Measurements from ENCODE around the gene ULK4. TPM values are rescaled to one million over a fixed set of nuclear protein-coding genes. Genes with fewer than 3 reads are reported as not detected.

ULK4 gene
- total and polyA plus RNA-seq, 2 donors (not counting 1 experiment from before 2014, with no cell fraction given), result 9.1 to 9.7 TPM

DNA sequence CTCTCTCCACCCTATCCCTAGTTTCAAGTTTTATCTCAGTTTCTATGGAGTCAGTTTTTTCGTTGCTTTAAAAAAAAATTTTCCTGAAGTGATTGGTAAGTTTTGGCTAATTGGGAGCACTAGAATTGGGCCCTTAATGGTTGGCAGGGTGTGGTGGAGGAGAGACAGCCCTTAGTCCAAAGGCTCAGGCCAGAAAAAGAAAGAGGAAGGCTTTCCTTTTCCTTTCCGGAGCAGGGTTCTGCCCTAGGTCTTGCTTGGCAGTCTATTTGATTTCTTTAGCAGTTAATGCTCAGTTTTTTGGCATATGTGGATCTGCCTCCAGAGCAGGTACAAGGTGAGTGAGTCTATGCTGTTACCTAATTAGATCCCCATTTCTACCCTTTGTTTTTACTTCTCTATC, 739.9 kb downstream of the ULK4 start:
- Histone ChIP-seq H3K79me2 (ENCODE audit: control insufficient read depth, insufficient read depth, low read length) (peaks cover 79% of the 10 kb centered on the region), H3K4me2 (ENCODE audit: extremely low read depth, insufficient read depth, low read length) (no peak overlapping the region), H3K9me3 (ENCODE audit: control insufficient read depth, insufficient read depth, low read depth, low read length) (no peaks in the 10 kb centered on the region), H3K27me3 (ENCODE audit: control insufficient read depth, insufficient read depth, low read length) (no peaks in the 10 kb centered on the region), H2AFZ (ENCODE audit: low read length) (no peak overlapping the region), H3K27ac (ENCODE audit: insufficient read depth, low read length) (no peak overlapping the region), H3K9ac (ENCODE audit: insufficient read depth, low read length) (no peak overlapping the region), H3K36me3 (ENCODE audit: control insufficient read depth, insufficient read depth, low read length) (peaks cover 16% of the 10 kb centered on the region), H4K20me1 (ENCODE audit: control insufficient read depth, extremely low read depth, insufficient read depth, low read length) (peaks cover 6% of the 10 kb centered on the region), H3K4me1 (ENCODE audit: control insufficient read depth, extremely low read depth, insufficient read depth, low read length) (peaks cover 6% of the 10 kb centered on the region), H3K4me3 (replicated peaks in 1 of 4; ENCODE audit: control extremely low read depth in 1 of 4, insufficient read depth in 1 of 4, low read depth in 3 of 4, low read length in 4 of 4) (no peak overlapping the region)
- DNase-seq (ENCODE audit: low read depth in 2 of 2), result no peak
- no peak for TF ChIP-seq EZH2 (IDR thresholded peaks at IDR 0.05; ENCODE audit: low read length, missing control alignments)
- TF ChIP-seq, protein P1, sequence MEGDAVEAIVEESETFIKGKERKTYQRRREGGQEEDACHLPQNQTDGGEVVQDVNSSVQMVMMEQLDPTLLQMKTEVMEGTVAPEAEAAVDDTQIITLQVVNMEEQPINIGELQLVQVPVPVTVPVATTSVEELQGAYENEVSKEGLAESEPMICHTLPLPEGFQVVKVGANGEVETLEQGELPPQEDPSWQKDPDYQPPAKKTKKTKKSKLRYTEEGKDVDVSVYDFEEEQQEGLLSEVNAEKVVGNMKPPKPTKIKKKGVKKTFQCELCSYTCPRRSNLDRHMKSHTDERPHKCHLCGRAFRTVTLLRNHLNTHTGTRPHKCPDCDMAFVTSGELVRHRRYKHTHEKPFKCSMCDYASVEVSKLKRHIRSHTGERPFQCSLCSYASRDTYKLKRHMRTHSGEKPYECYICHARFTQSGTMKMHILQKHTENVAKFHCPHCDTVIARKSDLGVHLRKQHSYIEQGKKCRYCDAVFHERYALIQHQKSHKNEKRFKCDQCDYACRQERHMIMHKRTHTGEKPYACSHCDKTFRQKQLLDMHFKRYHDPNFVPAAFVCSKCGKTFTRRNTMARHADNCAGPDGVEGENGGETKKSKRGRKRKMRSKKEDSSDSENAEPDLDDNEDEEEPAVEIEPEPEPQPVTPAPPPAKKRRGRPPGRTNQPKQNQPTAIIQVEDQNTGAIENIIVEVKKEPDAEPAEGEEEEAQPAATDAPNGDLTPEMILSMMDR (conservative IDR thresholded peaks at IDR 0.05 in 1 of 2, IDR thresholded peaks at IDR 0.05 in 1 of 2; ENCODE audit: low read depth in 1 of 2, low read length in 2 of 2), result no peak

DNA sequence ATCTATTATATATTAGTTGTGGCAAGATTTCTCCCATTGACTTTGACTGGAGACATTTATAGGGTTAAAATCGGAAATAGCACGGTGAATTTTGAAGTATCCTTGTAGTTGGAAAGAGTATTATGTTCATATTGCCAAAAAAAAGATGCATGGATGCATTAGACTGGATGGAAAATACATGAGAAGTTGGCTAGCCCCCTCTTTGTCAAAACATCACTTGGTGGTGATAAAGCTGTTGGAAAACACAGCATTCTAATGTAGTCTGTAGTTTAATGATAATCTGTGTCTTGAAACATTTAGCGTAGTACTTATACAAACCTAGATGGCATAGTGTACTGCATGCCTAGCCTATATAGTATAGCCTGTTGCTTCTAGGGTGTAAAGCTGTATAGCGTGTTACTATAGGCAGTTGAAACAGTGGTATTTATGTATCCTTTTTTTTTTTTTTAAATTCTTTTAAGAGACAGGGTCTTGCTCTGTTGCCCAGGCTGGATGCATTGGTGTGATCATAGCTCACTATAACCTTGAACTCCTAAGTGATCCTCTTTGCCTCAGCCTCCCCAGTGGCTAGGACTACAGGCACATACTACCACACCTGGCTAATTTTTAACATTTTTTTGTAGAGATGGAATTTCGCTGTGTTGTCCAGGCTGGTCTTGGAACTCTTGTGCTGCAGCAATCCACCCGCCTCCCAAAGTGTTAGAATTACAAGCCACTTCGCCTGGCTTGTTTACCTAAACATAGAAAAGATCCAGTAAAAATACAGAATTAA, 740.8 kb downstream of the ULK4 start:
- Histone ChIP-seq H3K79me2 (ENCODE audit: control insufficient read depth, insufficient read depth, low read length) (peaks cover 88% of the 10 kb centered on the region), H3K9me3 (ENCODE audit: control insufficient read depth, insufficient read depth, low read depth, low read length) (no peaks in the 10 kb centered on the region), H3K36me3 (ENCODE audit: control insufficient read depth, insufficient read depth, low read length) (peaks cover 12% of the 10 kb centered on the region), H3K4me2 (ENCODE audit: extremely low read depth, insufficient read depth, low read length) (no peak overlapping the region), H3K27ac (ENCODE audit: insufficient read depth, low read length) (no peak overlapping the region), H4K20me1 (ENCODE audit: control insufficient read depth, extremely low read depth, insufficient read depth, low read length) (peaks cover 7% of the 10 kb centered on the region), H3K9ac (ENCODE audit: insufficient read depth, low read length) (no peak overlapping the region), H2AFZ (ENCODE audit: low read length) (no peak overlapping the region), H3K4me3 (replicated peaks in 1 of 4; ENCODE audit: control extremely low read depth in 1 of 4, insufficient read depth in 1 of 4, low read depth in 3 of 4, low read length in 4 of 4) (no peak overlapping the region), H3K27me3 (ENCODE audit: control insufficient read depth, insufficient read depth, low read length) (no peaks in the 10 kb centered on the region), H3K4me1 (ENCODE audit: control insufficient read depth, extremely low read depth, insufficient read depth, low read length) (peaks cover 6% of the 10 kb centered on the region)
- DNase-seq (ENCODE audit: low read depth in 2 of 2), result no peak
- TF ChIP-seq EZH2 (IDR thresholded peaks at IDR 0.05; ENCODE audit: low read length, missing control alignments), result no peak
- TF ChIP-seq, protein P1 (conservative IDR thresholded peaks at IDR 0.05 in 1 of 2, IDR thresholded peaks at IDR 0.05 in 1 of 2; ENCODE audit: low read depth in 1 of 2, low read length in 2 of 2), result no peak

DNA sequence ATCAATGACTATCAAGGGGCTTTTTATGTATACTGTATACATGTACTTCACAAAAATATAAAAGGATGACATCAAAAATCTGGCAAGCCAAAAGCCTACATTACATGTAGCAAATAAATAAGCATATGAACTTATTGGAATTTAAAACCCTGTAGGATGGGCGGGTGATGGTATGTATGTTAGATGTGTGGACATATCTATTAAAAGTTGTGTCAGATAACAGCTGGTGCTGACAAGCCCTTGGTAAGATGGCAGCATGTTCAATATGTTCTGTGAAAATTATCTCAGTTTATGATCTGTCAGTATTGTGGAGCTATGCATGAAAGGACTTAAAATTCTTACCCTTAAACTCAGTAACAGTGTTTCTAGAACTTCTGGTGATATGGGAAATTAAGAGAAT, 742.5 kb downstream of the ULK4 start:
- Histone ChIP-seq H3K4me1 (ENCODE audit: control insufficient read depth, extremely low read depth, insufficient read depth, low read length) (peaks cover 6% of the 10 kb centered on the region), H3K27me3 (ENCODE audit: control insufficient read depth, insufficient read depth, low read length) (no peaks in the 10 kb centered on the region), H3K4me2 (ENCODE audit: extremely low read depth, insufficient read depth, low read length) (no peak overlapping the region), H3K4me3 (replicated peaks in 1 of 4; ENCODE audit: control extremely low read depth in 1 of 4, insufficient read depth in 1 of 4, low read depth in 3 of 4, low read length in 4 of 4) (no peak overlapping the region), H2AFZ (ENCODE audit: low read length) (no peak overlapping the region), H3K9ac (ENCODE audit: insufficient read depth, low read length) (no peak overlapping the region), H3K9me3 (ENCODE audit: control insufficient read depth, insufficient read depth, low read depth, low read length) (no peaks in the 10 kb centered on the region), H3K79me2 (ENCODE audit: control insufficient read depth, insufficient read depth, low read length) (peaks cover 91% of the 10 kb centered on the region), H3K27ac (ENCODE audit: insufficient read depth, low read length) (no peak overlapping the region), H3K36me3 (ENCODE audit: control insufficient read depth, insufficient read depth, low read length) (no peaks in the 10 kb centered on the region), H4K20me1 (ENCODE audit: control insufficient read depth, extremely low read depth, insufficient read depth, low read length) (peaks cover 7% of the 10 kb centered on the region)
- no peak for DNase-seq (ENCODE audit: low read depth in 2 of 2)
- TF ChIP-seq, protein P1 (conservative IDR thresholded peaks at IDR 0.05 in 1 of 2, IDR thresholded peaks at IDR 0.05 in 1 of 2; ENCODE audit: low read depth in 1 of 2, low read length in 2 of 2), result no peak
- no peak for TF ChIP-seq EZH2 (IDR thresholded peaks at IDR 0.05; ENCODE audit: low read length, missing control alignments)
